Activated T-cell treated with anti-CD3 and anti-CD28 coated beads for 24 hours (primary cell): ENCODE data around the gene TLCD3A.
A peak's percentile ranks its signal among the peaks of the same experiment; 100 is the strongest.
"Not testable (repeated sequence)": the region's sequence is repeated elsewhere in the genome, so short reads cannot be mapped to it uniquely, and the experiment has no call there.

Experiments
- DNase-seq: peaks from one replicate; pipeline ENCODE4 v3.0.0-alpha.2; 2020; ENCODE audit warnings: low read depth

The TLCD3A gene

GRCh38 chr17:732067-732901 is at the start of gene TLCD3A:
TLCD3A (plus strand) TSS chr17:732596; CDS start chr17:732648, 52 bp downstream.
- peak; percentile 18 for DNase-seq

GRCh38 chr17:683040-683439 is 49.4 kb upstream of the TLCD3A start:
- no peak for DNase-seq

GRCh38 chr17:683499-684254 is 48.7 kb upstream of the TLCD3A start:
- no peak for DNase-seq

- no peak for DNase-seq
Observed at GRCh38 chr17:685006-685405, 47.4 kb upstream of the TLCD3A start.

- no peak for DNase-seq
Observed at GRCh38 chr17:688100-688989, 44.1 kb upstream of the TLCD3A start.

GRCh38 chr17:689556-690275 is 42.7 kb upstream of the TLCD3A start:
- no peak for DNase-seq

GRCh38 chr17:690361-690760 is 42.0 kb upstream of the TLCD3A start:
- DNase-seq: no peak

- DNase-seq: no peak
Observed at GRCh38 chr17:691423-691822, 41.0 kb upstream of the TLCD3A start.

GRCh38 chr17:692116-692515 is 40.3 kb upstream of the TLCD3A start:
- no peak for DNase-seq

- no peak for DNase-seq
Observed at GRCh38 chr17:693791-694638, 38.4 kb upstream of the TLCD3A start.

GRCh38 chr17:696369-696768 is 36.0 kb upstream of the TLCD3A start:
- no peak for DNase-seq

- DNase-seq: no peak
Observed at GRCh38 chr17:697682-698081, 34.7 kb upstream of the TLCD3A start.

GRCh38 chr17:698096-698495 is 34.3 kb upstream of the TLCD3A start:
- DNase-seq: not testable (repeated sequence)

GRCh38 chr17:699345-699744 is 33.1 kb upstream of the TLCD3A start:
- DNase-seq: no peak

GRCh38 chr17:700504-701094 is 31.8 kb upstream of the TLCD3A start:
- no peak for DNase-seq

GRCh38 chr17:703081-703875 is 29.1 kb upstream of the TLCD3A start:
- DNase-seq: no peak

- no peak for DNase-seq
Observed at GRCh38 chr17:704111-704864, 28.1 kb upstream of the TLCD3A start.

- no peak for DNase-seq
Observed at GRCh38 chr17:705011-705410, 27.4 kb upstream of the TLCD3A start.

- DNase-seq: no peak
Observed at GRCh38 chr17:705863-706262, 26.5 kb upstream of the TLCD3A start.
